Keratinocyte (primary cell): Measurements from ENCODE around the gene CNGA3.

Experiments used
- CTCF ChIP-seq, 3 experiments: IDR thresholded peaks in 1 of 3; conservative IDR thresholded peaks in 1 of 3; optimal IDR thresholded peaks in 1 of 3; 2 replicates in 2 of 3; 3 replicates in 1 of 3; pipeline versions ENCODE3 to v1.5.1; 2011; ENCODE audit warnings: low read length in 3 of 3, mild to moderate bottlenecking in 3 of 3, moderate library complexity in 2 of 3, control low read depth in 1 of 3, inconsistent platforms in 1 of 3; ENCODE audit not compliant: insufficient read depth in 2 of 3; ENCODE audit errors: extremely low read depth in 1 of 3
- EZH2 ChIP-seq: IDR thresholded peaks from one replicate; pipeline ENCODE4 v1.6.1; 2012; ENCODE audit warnings: inconsistent platforms, mild to moderate bottlenecking, low read length, moderate library complexity

- TF ChIP-seq CTCF (optimal IDR thresholded peaks at IDR 0.05 in 1 of 3, IDR thresholded peaks at IDR 0.05 in 1 of 3, conservative IDR thresholded peaks at IDR 0.05 in 1 of 3; ENCODE audit: extremely low read depth in 1 of 3, insufficient read depth in 2 of 3, low read length in 3 of 3) (no peak), EZH2 (peak; percentile 85)
These were observed at the start of gene CNGA3 for GRCh38 chr2:98346311-98347236.
